T-cell (primary cell): ENCODE results near the gene CDK9. TPM values are rescaled to one million over a fixed set of nuclear protein-coding genes. Genes with fewer than 3 reads are reported as not detected.
A peak's percentile ranks its signal among the peaks of the same experiment; 100 is the strongest.

Source experiments
- ATAC-seq, 4 experiments: fragments of 200-7000 bp in 3 of 4; fragments of 150-1000 bp in 1 of 4; cut with Tn5 transposase; replicated peaks in 1 of 4; 1 replicate in 3 of 4; 2 replicates in 1 of 4; pipeline ENCODE4 v1.10.0; 2021; ENCODE audit warnings: moderate library complexity in 3 of 4, mild to moderate bottlenecking in 2 of 4, moderate number of reproducible peaks in 1 of 4
- CTCF ChIA-PET, 2 donors: fragments of 300-600 bp; sonication (Branson Sonifier 250); formaldehyde crosslinking; loops; one replicate each; lab custom pipeline; 2022; ENCODE audit warnings: antibody characterized with exemption in 2 of 2; lab: Charles Lee
- POLR2A ChIA-PET, 2 donors: fragments of 300-600 bp; sonication (Branson Sonifier 250); formaldehyde crosslinking; loops; one replicate each; lab custom pipeline; 2022; ENCODE audit warnings: antibody characterized with exemption in 2 of 2; lab: Charles Lee
- DNase-seq, 35 experiments: peaks; one replicate each; pipeline versions ENCODE4 v3.0.0 to v3.0.0-alpha.2; 2013 to 2023
- H3K27ac ChIP-seq: one replicate; pipeline ENCODE4 v1.5.1; 2013; ENCODE audit warnings: low read length
- H3K27me3 ChIP-seq, 2 experiments: replicated peaks in 1 of 2; 1 replicate in 1 of 2; 2 replicates in 1 of 2; pipeline versions ENCODE4 v1.6.1 to v1.7.0; 2013; ENCODE audit warnings: low read length in 1 of 2, mixed read lengths in 1 of 2; ENCODE audit not compliant: control insufficient read depth in 2 of 2, insufficient read depth in 2 of 2; ENCODE audit errors: extremely low read depth in 1 of 2
- H3K36me3 ChIP-seq, 2 donors: 1 replicate in 1 of 2; 2 replicates in 1 of 2; pipeline versions ENCODE4 v1.6.1 to v1.7.0; 2013; ENCODE audit warnings: low read length in 1 of 2; ENCODE audit not compliant: control insufficient read depth in 2 of 2, insufficient read depth in 1 of 2; ENCODE audit errors: extremely low read depth in 1 of 2
- H3K4me1 ChIP-seq, 2 experiments: 1 replicate in 1 of 2; 2 replicates in 1 of 2; pipeline versions ENCODE4 v1.6.1 to v1.7.0; 2013; ENCODE audit warnings: low read length in 2 of 2, mixed read lengths in 1 of 2; ENCODE audit not compliant: insufficient read depth in 2 of 2, control insufficient read depth in 1 of 2; ENCODE audit errors: extremely low read depth in 1 of 2
- H3K4me3 ChIP-seq, 2 donors: 1 replicate in 1 of 2; 2 replicates in 1 of 2; pipeline versions ENCODE4 v1.5.1 to v1.7.0; 2013; ENCODE audit warnings: mild to moderate bottlenecking in 2 of 2, low read length in 1 of 2, moderate library complexity in 1 of 2; ENCODE audit not compliant: control insufficient read depth in 1 of 2; ENCODE audit errors: extremely low read depth in 1 of 2
- H3K9me3 ChIP-seq: 2 replicates; pipeline ENCODE4 v1.7.0; 2013
- H3K27ac Mint-ChIP-seq, 2 donors: one replicate each; pipeline ENCODE4 v1.8.0; 2020 to 2021; ENCODE audit warnings: mild to moderate bottlenecking in 2 of 2, mixed read lengths in 2 of 2
- H3K27me3 Mint-ChIP-seq, 2 donors: one replicate each; pipeline ENCODE4 v1.8.0; 2021 to 2022; ENCODE audit warnings: mixed read lengths in 2 of 2
- H3K36me3 Mint-ChIP-seq: one replicate; pipeline ENCODE4 v1.8.0; 2021; ENCODE audit warnings: mixed read lengths
- H3K4me1 Mint-ChIP-seq, 3 donors: one replicate each; pipeline ENCODE4 v1.8.0; 2020 to 2022; ENCODE audit warnings: mixed read lengths in 3 of 3, mild to moderate bottlenecking in 1 of 3
- H3K4me3 Mint-ChIP-seq, 3 donors: one replicate each; pipeline ENCODE4 v1.8.0; 2020 to 2022; ENCODE audit warnings: mild to moderate bottlenecking in 3 of 3, mixed read lengths in 3 of 3, moderate library complexity in 3 of 3
- H3K9me3 Mint-ChIP-seq, 3 donors: one replicate each; pipeline ENCODE4 v1.8.0; 2020 to 2022; ENCODE audit warnings: mixed read lengths in 3 of 3
- WGBS: methylation state at CpG from one replicate; pipeline ENCODE4 v1.1.5; 2013; ENCODE audit warnings: missing lambda C conversion rate; ENCODE audit not compliant: insufficient coverage; 5-methylcytosine and 5-hydroxymethylcytosine counted together
- total RNA-seq, 35 experiments: library from RNA in 6 of 35; stranded (reverse) in 6 of 35; fragments of 120-200 nt in 1 of 35; gene quantifications; one replicate each; pipeline versions ENCODE4 v1.2.1 to v1.2.4 and lab custom pipeline; 2013 to 2026

The CDK9 gene
- total RNA-seq, 5 donors from 2014 or later (not counting 1 experiment from before 2014, with no cell fraction given), result 108 to 159 (median 147) TPM

GRCh38 chr9:127770905-127771569, 14.8 kb upstream of the CDK9 start:
- peak; percentile 85 to 89 (median 86) for ATAC-seq
- Histone ChIP-seq H3K27ac (peak overlapping the region; percentile 95), H3K4me3 (peak overlapping the region; percentile 57 to 58), H3K4me1 (peaks cover 51 to 92% of the 10 kb centered on the region in 2 experiments), H3K27me3 (no peaks in the 10 kb centered on the region), H3K9me3 (no peaks in the 10 kb centered on the region), H3K36me3 (peaks cover 11 to 58% of the 10 kb centered on the region in 2 donors)
- Mint-ChIP-seq H3K27me3 (no peaks in the 10 kb centered on the region), H3K9me3 (no peaks in the 10 kb centered on the region), H3K27ac (peak overlapping the region; percentile 95), H3K36me3 (peaks cover 19% of the 10 kb centered on the region), H3K4me3 (peak overlapping the region; percentile 86 to 89 (median 87)), H3K4me1 (peaks cover 72 to 78% (median 75%) of the 10 kb centered on the region in 3 donors)
- peak; percentile 84 to 96 (median 90) for DNase-seq
- ChIA-PET CTCF (interaction anchor here (0.6 to 2.8 kb wide), 7 partner anchors 14 to 215 kb away, joined by 3 to 31 read pairs (median 4); partner anchors contain the start of genes CDK9 (in 2 of the 2) and TOR2A (in 1 of the 2)), POLR2A (interaction anchor here in 1 of 2 donors (0.5 to 1.0 kb wide), 4 partner anchors 11 to 84 kb away, joined by 3 to 6 read pairs (median 4); no protein-coding TSS in a partner anchor)
- 2% methylated on average over 32 of the region's 43 CpGs for WGBS

- DNase-seq, result no peak
- ChIA-PET CTCF (interaction anchor here (0.7 to 2.8 kb wide), 7 partner anchors 13 to 134 kb away, joined by 3 to 31 read pairs (median 4); partner anchors contain the start of genes CDK9 (in 1 of the 2) and TOR2A (in 1 of the 2)), POLR2A (interaction anchor here (0.5 to 1.0 kb wide), 3 partner anchors 11 to 819 kb away, joined by 3 to 8 read pairs (median 4); no protein-coding TSS in a partner anchor)
- H3K4me3 ChIP-seq, result peak overlapping the region in 1 of 2 donors; percentile 57
- no peak for ATAC-seq
- H3K27ac ChIP-seq, result peak overlapping the region; percentile 95
- WGBS, result no CpG with 5 or more reads among the region's 19 CpGs
- H3K36me3 ChIP-seq, result peaks cover 11 to 52% of the 10 kb centered on the region in 2 donors
- no peaks in the 10 kb centered on the region for H3K27me3 Mint-ChIP-seq
- H3K36me3 Mint-ChIP-seq, result peaks cover 15% of the 10 kb centered on the region
- peak overlapping the region; percentile 86 to 89 (median 87) for H3K4me3 Mint-ChIP-seq
- H3K9me3 Mint-ChIP-seq, result no peaks in the 10 kb centered on the region
- peak overlapping the region; percentile 95 for H3K27ac Mint-ChIP-seq
- no peaks in the 10 kb centered on the region for H3K9me3 ChIP-seq
- H3K4me1 Mint-ChIP-seq, result peaks cover 72 to 78% (median 73%) of the 10 kb centered on the region in 3 donors
- H3K27me3 ChIP-seq, result no peaks in the 10 kb centered on the region
- peaks cover 50 to 92% of the 10 kb centered on the region in 2 experiments for H3K4me1 ChIP-seq
These were observed 14.2 kb upstream of the CDK9 start for GRCh38 chr9:127771570-127772189.

- Mint-ChIP-seq H3K27ac (peak overlapping the region; percentile 75 to 78), H3K4me3 (peak overlapping the region in 1 of 3 donors; percentile 20), H3K4me1 (peaks cover 64 to 75% (median 68%) of the 10 kb centered on the region in 3 donors), H3K27me3 (no peaks in the 10 kb centered on the region), H3K9me3 (no peaks in the 10 kb centered on the region), H3K36me3 (peaks cover 10% of the 10 kb centered on the region)
- DNase-seq (no peak), ATAC-seq (no peak)
- H3K9me3 ChIP-seq, result no peaks in the 10 kb centered on the region
- peaks cover 41 to 87% of the 10 kb centered on the region in 2 experiments for H3K4me1 ChIP-seq
- CTCF ChIA-PET, result interaction anchor here (0.7 to 2.8 kb wide), 3 partner anchors 12 to 57 kb away, joined by 3 to 31 read pairs (median 4); partner anchors contain the start of genes CDK9 (in 1 of the 2) and PTRH1 (in 1 of the 2)
- peaks cover 6 to 44% of the 10 kb centered on the region in 2 donors for H3K36me3 ChIP-seq
- no peaks in the 10 kb centered on the region for H3K27me3 ChIP-seq
- H3K4me3 ChIP-seq, result no peak overlapping the region
- POLR2A ChIA-PET, result interaction anchor here (0.5 to 0.6 kb wide), 2 partner anchors 325 to 379 kb away, joined by 5 read pairs; no protein-coding TSS in a partner anchor
- no peak overlapping the region for H3K27ac ChIP-seq
- WGBS, result 100% methylated on average over 2 of the region's 5 CpGs
These were observed 13.2 kb upstream of the CDK9 start for GRCh38 chr9:127772603-127773002.

- Mint-ChIP-seq H3K27ac (peak overlapping the region; percentile 75 to 78), H3K4me1 (peaks cover 59 to 70% (median 67%) of the 10 kb centered on the region in 3 donors), H3K27me3 (no peaks in the 10 kb centered on the region), H3K36me3 (peaks cover 10% of the 10 kb centered on the region), H3K4me3 (peak overlapping the region in 1 of 3 donors; percentile 20), H3K9me3 (no peaks in the 10 kb centered on the region)
- Histone ChIP-seq H3K4me1 (peaks cover 34 to 82% of the 10 kb centered on the region in 2 experiments), H3K36me3 (peaks cover 6 to 44% of the 10 kb centered on the region in 2 donors), H3K4me3 (no peak overlapping the region), H3K9me3 (no peaks in the 10 kb centered on the region), H3K27me3 (no peaks in the 10 kb centered on the region), H3K27ac (no peak overlapping the region)
- no peak for DNase-seq
- CTCF ChIA-PET, result interaction anchor here (0.7 to 2.8 kb wide), 3 partner anchors 12 to 58 kb away, joined by 3 to 31 read pairs (median 4); partner anchors contain the start of genes CDK9 (in 1 of the 2) and PTRH1 (in 1 of the 2)
- POLR2A ChIA-PET, result interaction anchor here in 1 of 2 donors (0.6 kb wide), 1 partner anchor 326 kb away, joined by 5 read pairs; no protein-coding TSS in a partner anchor
- no peak for ATAC-seq
- WGBS, result 94% methylated on average over 2 of the region's 3 CpGs
These were observed 12.6 kb upstream of the CDK9 start for GRCh38 chr9:127773272-127773671.

GRCh38 chr9:127773981-127774380, 11.9 kb upstream of the CDK9 start:
- peak overlapping the region; percentile 11 for H3K27ac ChIP-seq
- DNase-seq (no peak), ATAC-seq (no peak)
- POLR2A ChIA-PET, result interaction anchor here in 1 of 2 donors (0.5 kb wide), 1 partner anchor 970 kb away, joined by 3 read pairs; no protein-coding TSS in a partner anchor
- no peaks in the 10 kb centered on the region for H3K27me3 Mint-ChIP-seq
- H3K27ac Mint-ChIP-seq, result peak overlapping the region; percentile 46 to 78
- H3K4me3 ChIP-seq, result no peak overlapping the region
- H3K4me1 Mint-ChIP-seq, result peaks cover 57 to 68% (median 65%) of the 10 kb centered on the region in 3 donors
- WGBS, result 96% methylated on average over 8 of the region's 10 CpGs
- H3K36me3 ChIP-seq, result peaks cover 6 to 41% of the 10 kb centered on the region in 2 donors
- H3K4me3 Mint-ChIP-seq, result peak overlapping the region in 2 of 3 donors; percentile 7 to 60
- peaks cover 28 to 82% of the 10 kb centered on the region in 2 experiments for H3K4me1 ChIP-seq
- no peaks in the 10 kb centered on the region for H3K9me3 ChIP-seq
- no peaks in the 10 kb centered on the region for H3K27me3 ChIP-seq
- no peaks in the 10 kb centered on the region for H3K9me3 Mint-ChIP-seq
- CTCF ChIA-PET, result no interaction called here
- peaks cover 6% of the 10 kb centered on the region for H3K36me3 Mint-ChIP-seq
